M059J (cell line): ENCODE measurements around the gene PIRT. TPM values are rescaled to one million over a fixed set of nuclear protein-coding genes. Genes with fewer than 3 reads are reported as not detected.
"Not testable (repeated sequence)": the region's sequence is repeated elsewhere in the genome, so short reads cannot be mapped to it uniquely, and the experiment has no call there.

Experiments
- DNase-seq: peaks from one replicate; pipeline ENCODE4 v3.0.0-alpha.2; 2012; ENCODE audit warnings: low read depth
- total RNA-seq: library from RNA; depleted of rRNA; stranded (reverse); fragments of >200 nt; shearing (Covaris generic); gene quantifications from 2 replicates; pipeline ENCODE4 v1.2.3, GENCODE V29; 2014; rRNA removed

PIRT gene
- not detected in 2 replicates for total RNA-seq

- DNase-seq: no peak
These were observed at the start of gene PIRT for GRCh38 chr17:10837921-10838320. PIRT (minus strand) TSS chr17:10838087; CDS start chr17:10825645, 12,442 bp downstream.

- DNase-seq: no peak
These were observed 44.1 kb upstream of the PIRT start for GRCh38 chr17:10881959-10882358.

- no peak for DNase-seq
These were observed 41.4 kb upstream of the PIRT start for GRCh38 chr17:10879190-10879836.

- DNase-seq: peak; percentile 14
These were observed 38.2 kb upstream of the PIRT start for GRCh38 chr17:10875984-10876555.

GRCh38 chr17:10875430-10875851, 37.6 kb upstream of the PIRT start:
- DNase-seq: peak; percentile 7

- no peak for DNase-seq
These were observed 34.0 kb upstream of the PIRT start for GRCh38 chr17:10871914-10872313.

GRCh38 chr17:10870336-10871050, 32.6 kb upstream of the PIRT start:
- peak; percentile 4 for DNase-seq

GRCh38 chr17:10868744-10869143, 30.9 kb upstream of the PIRT start:
- not testable (repeated sequence) for DNase-seq

GRCh38 chr17:10859051-10859450, 21.2 kb upstream of the PIRT start:
- no peak for DNase-seq

GRCh38 chr17:10857976-10858375, 20.1 kb upstream of the PIRT start:
- DNase-seq: no peak

- not testable (repeated sequence) for DNase-seq
These were observed 8.7 kb upstream of the PIRT start for GRCh38 chr17:10846636-10847035.

- no peak for DNase-seq
These were observed 7.5 kb upstream of the PIRT start for GRCh38 chr17:10845388-10845751.

- peak; percentile 48 for DNase-seq
These were observed 6.9 kb upstream of the PIRT start for GRCh38 chr17:10844621-10845387.

GRCh38 chr17:10843811-10844210, 5.9 kb upstream of the PIRT start:
- no peak for DNase-seq

- no peak for DNase-seq
These were observed 4.8 kb upstream of the PIRT start for GRCh38 chr17:10842658-10843057.

- no peak for DNase-seq
These were observed 795 bp upstream of the PIRT start for GRCh38 chr17:10838682-10839081.

- no peak for DNase-seq
These were observed 809 bp downstream of the PIRT start for GRCh38 chr17:10836966-10837590.

- DNase-seq: no peak
These were observed 1.7 kb downstream of the PIRT start for GRCh38 chr17:10836145-10836544.

GRCh38 chr17:10831696-10832095, 6.2 kb downstream of the PIRT start:
- DNase-seq: no peak

GRCh38 chr17:10827898-10828552, 9.9 kb downstream of the PIRT start:
- DNase-seq: no peak

GRCh38 chr17:10824874-10825273, 13.0 kb downstream of the PIRT start:
- DNase-seq: no peak
